ENCODE measurements around the gene PROX1. TPM values are rescaled to one million over a fixed set of nuclear protein-coding genes. Genes with fewer than 3 reads are reported as not detected.

The PROX1 gene
- total and polyA plus RNA-seq, 2 of the 4 experiments (the other 2 are of a cell fraction) = under 0.01 to 0.02 TPM

GRCh38 chr1:214012418-214012817 lies 24.6 kb downstream of the PROX1 start:
- Histone ChIP-seq H3K23ac (ENCODE audit: low read depth, low read length) (no peak overlapping the region), H3K36me3 (ENCODE audit: control insufficient read depth, insufficient read depth, low read length) (no peaks in the 10 kb centered on the region), H3K18ac (ENCODE audit: low read depth, low read length) (no peak overlapping the region), H2BK20ac (ENCODE audit: low read depth, low read length) (no peak overlapping the region), H4K8ac (ENCODE audit: low read depth in 2 of 2, low read length in 2 of 2) (no peak overlapping the region), H3K9me3 (ENCODE audit: control insufficient read depth, insufficient read depth, low read length) (no peaks in the 10 kb centered on the region), H3K14ac (replicated peaks; ENCODE audit: low read depth, low read length) (no peak overlapping the region), H3K56ac (ENCODE audit: extremely low read depth, insufficient read depth, low read length) (no peak overlapping the region), H3K4ac (ENCODE audit: low read depth, low read length) (no peak overlapping the region), H3K9me1 (ENCODE audit: insufficient read depth, low read length) (no peaks in the 10 kb centered on the region), H4K20me1 (ENCODE audit: insufficient read depth, low read length) (no peaks in the 10 kb centered on the region), H2BK5ac (ENCODE audit: low read depth, low read length, poor library complexity, severe bottlenecking) (no peak overlapping the region), H3K4me3 (ENCODE audit: insufficient read depth, low read depth, low read length) (no peak overlapping the region), H3K27ac (ENCODE audit: insufficient read depth, low read length) (no peak overlapping the region), H3K9ac (ENCODE audit: low read depth, low read length) (no peak overlapping the region), H2BK120ac (ENCODE audit: low read depth, low read length) (no peak overlapping the region), H2BK15ac (ENCODE audit: low read depth, low read length) (no peak overlapping the region), H3K79me1 (ENCODE audit: low read depth in 1 of 2, low read length in 2 of 2) (no peaks in the 10 kb centered on the region), H3K4me1 (ENCODE audit: control insufficient read depth, insufficient read depth, low read length) (no peaks in the 10 kb centered on the region), H4K5ac (ENCODE audit: low read depth, low read length) (no peak overlapping the region), H3K4me2 (ENCODE audit: low read depth, low read length) (no peak overlapping the region), H4K91ac (ENCODE audit: insufficient read depth, low read depth, low read length) (no peak overlapping the region), H3K27me3 (ENCODE audit: control insufficient read depth, insufficient read depth, low read length) (no peaks in the 10 kb centered on the region), H2AK5ac (ENCODE audit: low read depth, low read length) (no peak overlapping the region), H2AK9ac (replicated peaks; ENCODE audit: low read depth, low read length, poor library complexity) (no peak overlapping the region), H2AFZ (replicated peaks; ENCODE audit: low read length, poor library complexity) (no peak overlapping the region)
- in situ Hi-C loops (cut with MboI; ENCODE audit: low sequenced_read_pairs) = no loop called here
- dilution Hi-C loops (cut with HindIII; ENCODE audit: low sequenced_read_pairs, unreplicated experiment) = no loop called here
- ATAC-seq (ENCODE audit: low read depth) (no peak), DNase-seq (no peak)
- WGBS, 2 experiments (ENCODE audit: extremely low coverage in 2 of 2, insufficient read length in 1 of 2) = no CpG with 5 or more reads among the region's 2 CpGs
- intact Hi-C loops (cut with micrococcal nuclease) = no loop called here
- ChIA-PET POLR2A (ENCODE audit: unreplicated experiment) (no interaction called here), CTCF (no interaction called here)
- no TSS peak for BruUV-seq (replicated peaks)
- TF ChIP-seq CHD1 (IDR thresholded peaks at IDR 0.05; ENCODE audit: low read depth, low read length) = no peak
- TF ChIP-seq BHLHE40 (IDR thresholded peaks at IDR 0.05; ENCODE audit: low read depth, low read length) = no peak
- TF ChIP-seq RAD21 (IDR thresholded peaks at IDR 0.05; ENCODE audit: low read length) = no peak
- TF ChIP-seq CTCF (conservative IDR thresholded peaks at IDR 0.05; ENCODE audit: low read depth, low read length) = no peak

All from IMR-90 (cell line).